ENCODE results near the gene CTAGE1.

The CTAGE1 gene

DNA sequence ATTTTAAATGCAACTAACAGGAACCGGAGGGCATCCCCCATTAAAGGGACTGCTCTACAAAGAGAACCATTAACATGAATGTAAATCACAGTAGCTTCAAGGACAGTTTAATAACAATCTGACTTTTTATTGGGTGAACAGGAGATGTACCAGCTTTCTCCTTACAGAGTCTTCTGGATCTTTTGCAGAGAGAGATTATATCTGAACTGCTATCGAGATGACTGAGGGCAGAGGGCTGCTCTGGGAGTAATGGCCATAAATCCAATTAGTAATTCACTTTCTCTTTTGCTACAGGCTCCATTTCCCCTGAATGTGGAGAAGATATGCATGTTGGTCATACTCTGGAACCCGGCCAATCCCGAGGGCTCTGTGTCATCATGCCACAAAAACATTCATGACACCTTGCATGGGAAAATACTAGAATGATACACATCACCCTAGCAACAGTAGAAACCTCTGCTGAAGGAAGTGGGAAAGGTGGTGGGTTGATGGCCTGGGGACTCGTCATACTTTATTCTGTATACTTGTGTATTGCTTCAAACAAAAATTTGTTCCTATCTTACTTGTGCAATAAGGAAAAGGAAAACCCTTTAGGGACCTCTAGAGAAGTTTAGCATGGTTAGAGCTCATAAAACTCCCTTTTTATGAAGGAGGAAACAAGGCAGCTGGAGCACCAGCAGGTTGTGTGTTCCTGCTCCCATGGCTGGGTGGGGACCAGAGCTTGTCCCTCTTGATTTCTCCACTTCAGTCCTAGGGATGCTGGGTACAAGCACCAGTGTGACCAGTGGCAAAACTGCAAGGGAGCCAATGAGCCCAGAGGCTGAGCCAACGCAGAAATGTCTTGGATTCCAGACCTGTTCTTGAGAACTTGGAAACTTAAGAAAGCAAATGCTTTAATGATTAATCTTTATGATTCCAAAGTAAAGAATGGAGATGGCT is 26.0 kb downstream of the CTAGE1 start:
- DNase-seq: no peak

DNA sequence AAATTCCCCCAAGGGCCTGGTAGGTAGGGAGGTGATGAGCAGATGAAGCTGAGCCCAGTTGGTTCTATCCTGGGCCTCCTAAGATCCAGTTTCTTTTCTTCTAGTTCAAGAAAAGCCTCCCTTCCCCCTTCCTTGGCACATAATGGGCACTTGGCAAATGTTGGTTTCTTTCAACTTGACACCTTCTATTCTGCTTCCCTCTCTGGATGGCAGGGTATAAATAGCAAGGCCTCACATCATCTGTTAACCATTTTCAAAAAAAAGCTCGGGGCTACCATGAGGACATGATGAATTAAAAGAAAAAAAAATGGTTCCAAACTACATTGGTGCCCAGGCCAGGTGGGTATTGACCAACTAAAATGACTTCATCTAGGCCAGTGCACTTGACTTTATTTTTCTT is 29.9 kb downstream of the CTAGE1 start:
- DNase-seq: no peak

DNA sequence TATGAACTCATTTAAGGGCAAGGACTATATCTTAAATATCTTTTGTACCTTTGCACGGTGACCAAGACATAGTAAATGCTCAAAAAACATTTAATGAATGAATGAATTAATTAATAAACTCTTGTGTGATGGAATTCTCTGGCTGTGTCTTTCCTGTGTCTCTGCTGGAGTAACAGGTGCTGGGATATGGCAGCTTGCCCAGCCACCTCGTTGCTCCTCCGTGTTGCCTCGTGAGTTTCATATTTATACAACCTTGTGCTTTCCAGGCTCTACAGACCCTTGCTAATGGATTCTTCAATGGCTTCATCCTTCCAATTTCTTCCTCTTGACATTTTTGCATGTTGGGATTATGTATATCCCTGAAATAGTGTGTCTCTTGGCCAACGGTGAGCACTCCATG is 30.4 kb downstream of the CTAGE1 start:
- DNase-seq: no peak

DNA sequence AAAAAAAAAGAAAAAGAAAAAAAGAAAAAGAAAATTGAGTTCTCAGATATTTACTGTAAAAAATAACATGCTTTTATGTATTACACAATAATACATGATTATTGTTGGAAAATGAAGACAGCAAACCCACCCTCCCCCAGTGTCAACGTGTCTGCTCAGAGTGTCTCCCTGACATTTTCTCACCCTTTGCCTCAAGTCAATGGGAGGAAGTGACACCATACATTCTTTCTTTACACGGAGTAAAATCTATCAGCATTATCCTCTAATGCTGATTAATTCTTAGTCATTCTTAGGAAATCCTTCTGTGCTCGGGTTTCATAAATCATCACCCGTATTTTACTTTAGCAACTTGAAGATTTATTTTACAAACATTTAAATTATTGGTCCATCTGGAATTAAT is 32.0 kb downstream of the CTAGE1 start:
- no peak for DNase-seq

DNA sequence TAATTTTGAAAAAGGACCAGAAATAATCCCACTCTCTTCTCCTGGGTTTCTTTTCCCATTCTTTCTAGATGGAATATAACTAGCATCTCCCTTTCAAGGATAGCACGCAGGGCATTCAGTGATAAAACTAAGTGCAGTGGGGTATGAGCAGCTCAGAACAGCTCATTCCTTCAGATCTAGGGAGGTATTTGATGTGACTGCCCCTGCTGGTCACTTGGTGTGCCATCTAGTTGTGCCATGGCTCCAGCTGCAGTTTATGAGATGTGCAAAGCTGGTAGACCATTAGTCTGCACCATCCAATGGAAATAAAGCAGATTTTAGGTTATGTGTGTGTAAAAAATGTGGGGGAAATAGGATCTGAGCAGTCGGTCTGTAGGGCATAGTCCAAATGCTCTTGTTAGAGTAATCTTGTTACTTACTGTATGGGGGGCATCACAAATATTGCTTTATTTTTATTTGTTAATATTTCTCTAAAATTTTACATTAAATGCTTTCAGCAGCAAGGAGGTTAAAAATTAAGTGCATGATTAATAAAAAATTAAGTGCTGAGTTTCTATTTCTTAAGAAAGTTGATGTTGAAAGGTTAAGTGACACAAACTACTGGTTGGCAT is 38.9 kb downstream of the CTAGE1 start:
- DNase-seq: no peak

DNA sequence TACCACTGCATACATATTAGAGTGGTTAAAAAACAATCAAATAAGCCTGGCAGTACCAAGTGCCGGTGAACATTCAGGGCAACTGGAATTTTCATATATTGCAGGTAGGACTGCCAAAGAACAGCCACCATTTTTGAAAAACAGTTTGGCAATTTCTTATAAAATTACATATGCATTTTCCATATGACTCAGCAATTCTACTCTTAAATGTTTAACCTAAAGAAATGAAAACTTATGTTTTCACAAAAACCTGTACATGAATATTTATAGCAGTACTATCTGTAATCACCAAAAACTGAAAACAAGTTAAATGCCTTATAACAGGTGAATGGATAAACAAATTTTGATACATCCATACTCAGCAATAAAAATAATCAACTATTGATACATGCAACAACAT is 39.9 kb downstream of the CTAGE1 start:
- DNase-seq: no peak

DNA sequence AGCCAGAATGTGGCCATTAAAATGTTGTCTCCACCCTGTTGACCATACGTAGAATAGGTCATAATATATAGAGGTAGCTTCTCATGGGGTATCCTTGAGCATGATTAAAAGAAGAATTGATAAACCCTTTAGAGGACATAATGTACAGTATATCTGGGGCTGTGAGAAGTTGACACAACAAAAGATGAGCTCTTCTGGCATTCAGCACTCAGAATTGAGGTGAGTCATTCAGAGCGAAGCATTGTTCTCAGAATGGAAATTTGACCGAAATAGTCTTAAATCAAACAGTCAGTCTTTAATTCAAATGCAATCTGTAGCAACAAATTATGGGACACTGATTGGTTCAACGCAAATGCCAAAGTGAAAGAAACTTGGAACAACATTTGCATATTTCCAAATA is 47.3 kb downstream of the CTAGE1 start:
- DNase-seq: no peak

DNA sequence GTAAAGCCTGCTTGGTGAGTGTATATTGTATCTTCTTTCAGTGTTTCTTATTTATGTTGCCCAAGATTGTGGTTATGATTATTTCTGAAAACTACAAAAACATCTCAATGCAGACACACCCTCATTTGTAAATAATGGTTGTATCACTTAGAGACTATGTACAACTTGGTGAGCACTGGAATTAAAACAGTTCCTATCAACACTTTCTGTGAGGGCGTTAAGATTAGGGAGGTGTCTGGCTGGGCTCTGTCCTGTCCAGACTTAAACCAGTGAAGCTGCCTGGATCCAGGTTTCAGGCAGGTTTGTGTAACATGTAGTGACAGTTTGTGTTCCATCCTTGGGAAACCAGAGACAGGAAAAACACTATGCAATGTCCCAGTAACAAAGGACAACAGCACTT is 49.7 kb downstream of the CTAGE1 start:
- no peak for DNase-seq

DNA sequence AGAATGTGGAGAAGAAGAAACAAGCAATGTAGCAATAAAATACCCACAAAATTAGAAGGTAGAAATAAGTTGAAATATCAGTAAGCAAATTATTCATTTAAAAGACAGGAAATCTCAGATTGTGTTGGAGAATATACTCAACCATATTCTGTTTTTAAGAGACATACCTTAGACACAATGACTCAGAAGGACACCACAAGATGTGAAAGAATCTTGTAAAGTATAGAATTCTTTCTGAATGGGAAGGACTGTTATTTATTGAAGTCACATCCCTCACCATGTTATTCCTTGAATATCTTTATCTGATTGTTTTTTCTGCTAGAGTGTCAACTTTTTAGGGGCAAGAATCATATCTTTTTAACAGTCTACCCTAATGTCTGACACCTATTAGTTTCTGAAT is 50.4 kb downstream of the CTAGE1 start:
- DNase-seq: no peak

DNA sequence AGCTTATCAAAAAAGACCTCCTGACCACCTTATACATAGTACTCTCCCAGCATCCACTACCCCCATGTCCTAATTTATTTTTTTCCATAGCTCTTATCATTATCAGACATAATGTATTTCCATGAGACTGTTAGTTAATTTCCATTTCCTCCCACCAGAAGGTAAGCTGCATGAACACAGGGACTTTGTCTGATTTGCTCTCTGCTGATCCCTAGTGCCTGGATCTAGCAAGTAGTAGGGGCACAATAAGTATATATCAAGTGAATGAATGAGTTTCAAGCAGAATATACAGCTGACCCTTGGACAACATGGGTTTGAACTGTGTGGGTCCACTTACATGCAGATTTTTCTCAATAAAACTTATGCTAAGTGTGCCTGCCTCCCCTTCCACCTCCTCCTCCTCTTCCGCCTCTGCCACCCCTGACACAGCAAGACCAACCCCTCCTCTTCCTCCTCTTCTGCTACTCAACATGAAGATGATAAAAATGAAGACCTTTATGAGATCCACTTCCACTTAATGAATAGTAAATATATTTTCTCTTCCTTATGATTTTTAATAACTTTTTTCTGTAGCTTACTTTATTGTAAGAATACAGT is 53.8 kb downstream of the CTAGE1 start:
- DNase-seq: no peak

All from C1 segment of cervical spinal cord (tissue), 14 donors.